ENCODE data around the gene SUGCT.

DNA sequence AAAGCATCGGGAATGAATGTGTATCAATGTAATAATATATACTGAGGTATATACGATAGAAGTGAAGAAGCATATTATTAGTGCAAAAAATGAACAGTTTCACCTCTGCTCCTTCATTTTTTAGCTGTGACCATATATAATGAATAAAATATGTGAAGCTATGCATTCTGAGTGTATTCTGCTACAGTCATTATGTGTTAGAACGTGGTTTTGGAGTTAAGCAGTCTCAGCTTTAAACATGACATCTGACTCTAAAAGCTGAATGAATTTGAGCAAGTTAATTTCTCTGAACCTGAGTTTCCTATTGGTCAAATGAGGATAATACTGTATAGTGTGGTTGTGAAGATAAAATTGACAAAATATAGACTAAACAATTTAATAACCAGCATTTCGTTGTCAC lies 358.1 kb downstream of the SUGCT start:
- TF ChIP-seq, protein P1, sequence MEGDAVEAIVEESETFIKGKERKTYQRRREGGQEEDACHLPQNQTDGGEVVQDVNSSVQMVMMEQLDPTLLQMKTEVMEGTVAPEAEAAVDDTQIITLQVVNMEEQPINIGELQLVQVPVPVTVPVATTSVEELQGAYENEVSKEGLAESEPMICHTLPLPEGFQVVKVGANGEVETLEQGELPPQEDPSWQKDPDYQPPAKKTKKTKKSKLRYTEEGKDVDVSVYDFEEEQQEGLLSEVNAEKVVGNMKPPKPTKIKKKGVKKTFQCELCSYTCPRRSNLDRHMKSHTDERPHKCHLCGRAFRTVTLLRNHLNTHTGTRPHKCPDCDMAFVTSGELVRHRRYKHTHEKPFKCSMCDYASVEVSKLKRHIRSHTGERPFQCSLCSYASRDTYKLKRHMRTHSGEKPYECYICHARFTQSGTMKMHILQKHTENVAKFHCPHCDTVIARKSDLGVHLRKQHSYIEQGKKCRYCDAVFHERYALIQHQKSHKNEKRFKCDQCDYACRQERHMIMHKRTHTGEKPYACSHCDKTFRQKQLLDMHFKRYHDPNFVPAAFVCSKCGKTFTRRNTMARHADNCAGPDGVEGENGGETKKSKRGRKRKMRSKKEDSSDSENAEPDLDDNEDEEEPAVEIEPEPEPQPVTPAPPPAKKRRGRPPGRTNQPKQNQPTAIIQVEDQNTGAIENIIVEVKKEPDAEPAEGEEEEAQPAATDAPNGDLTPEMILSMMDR (conservative IDR thresholded peaks at IDR 0.05; ENCODE audit: low read length), result no peak
- no peak for TF ChIP-seq EZH2phosphoT487 (IDR thresholded peaks at IDR 0.05; ENCODE audit: borderline replicate concordance, low read depth, low read length)

Data from OCI-LY7 (cell line).